ENCODE measurements around the gene TGM3.

Gene TGM3

DNA sequence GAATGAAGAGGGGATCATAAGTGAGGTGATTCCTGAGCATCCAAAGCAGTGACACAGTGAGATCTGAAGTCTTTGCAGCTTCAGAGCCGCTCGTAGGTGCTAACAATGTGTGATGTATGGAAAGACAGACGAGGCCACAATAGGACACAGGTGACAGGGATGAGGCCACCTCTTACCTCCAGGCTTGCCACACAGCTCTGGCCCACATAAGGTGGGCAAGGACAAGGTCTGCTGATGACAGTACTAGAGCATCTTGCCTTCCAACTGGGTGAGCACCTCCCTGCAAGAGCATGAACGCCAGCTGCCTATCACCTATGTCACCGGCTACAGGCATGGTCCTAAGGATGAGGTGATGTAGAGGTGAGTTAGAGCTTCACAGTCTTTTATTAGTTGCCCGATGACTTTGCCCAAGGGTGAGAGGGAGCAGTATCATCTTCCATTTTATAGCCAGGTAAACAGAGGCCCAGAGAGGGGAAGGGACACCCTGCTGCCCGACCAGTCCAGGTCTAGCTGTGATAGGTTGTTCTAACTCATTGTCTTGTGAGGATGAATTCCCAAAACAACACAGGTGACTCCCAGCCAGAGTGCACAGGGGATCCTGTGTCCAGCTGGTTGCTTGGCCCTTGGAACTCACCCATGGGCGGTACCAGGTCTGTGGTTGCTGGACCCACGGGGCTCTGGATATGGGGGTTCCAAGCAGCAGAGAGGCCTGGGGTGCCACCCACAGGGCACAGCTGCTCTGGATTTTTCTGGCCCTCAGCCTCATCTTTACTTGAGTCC is 78.7 kb downstream of the TGM3 start:
- Histone ChIP-seq H3K9ac (ENCODE audit: low read depth, low read length, poor library complexity) (no peak overlapping the region), H3K14ac (ENCODE audit: low read length) (no peak overlapping the region), H4K8ac (ENCODE audit: low read depth, low read length) (no peak overlapping the region), H3K36me3 (replicated peaks in 1 of 2; ENCODE audit: control insufficient read depth in 2 of 2, insufficient read depth in 2 of 2, low read length in 2 of 2) (no peaks in the 10 kb centered on the region), H2BK15ac (ENCODE audit: low read length) (no peak overlapping the region), H2BK5ac (ENCODE audit: low read length) (no peak overlapping the region), H3K27ac (replicated peaks; ENCODE audit: low read length) (no peak overlapping the region), H4K91ac (ENCODE audit: low read depth, low read length, poor library complexity) (no peak overlapping the region), H2BK12ac (ENCODE audit: low read length) (no peak overlapping the region), H3K27me3 (ENCODE audit: control insufficient read depth in 3 of 3, insufficient read depth in 3 of 3, low read depth in 1 of 3, low read length in 3 of 3) (peaks cover 0 to 7% (median 0%) of the 10 kb centered on the region in 3 experiments), H2AK5ac (ENCODE audit: low read depth, low read length) (no peak overlapping the region), H3K4me1 (ENCODE audit: control insufficient read depth in 2 of 2, insufficient read depth in 1 of 2, low read depth in 1 of 2, low read length in 2 of 2) (peaks cover 0 to 2% of the 10 kb centered on the region in 2 donors), H3K9me3 (replicated peaks in 1 of 2; ENCODE audit: control insufficient read depth in 2 of 2, insufficient read depth in 1 of 2, low read depth in 1 of 2, low read length in 2 of 2) (no peaks in the 10 kb centered on the region), H2AFZ (ENCODE audit: low read length) (no peak overlapping the region), H3K4me3 (ENCODE audit: low read length in 2 of 2) (no peak overlapping the region), H2BK120ac (ENCODE audit: low read depth, low read length) (no peak overlapping the region), H3K23ac (ENCODE audit: low read depth, low read length, poor library complexity) (no peak overlapping the region), H3K4me2 (ENCODE audit: insufficient read depth, low read length, poor library complexity, severe bottlenecking) (no peak overlapping the region), H3K79me1 (ENCODE audit: low read depth, low read length) (no peaks in the 10 kb centered on the region), H3K18ac (ENCODE audit: low read length) (no peak overlapping the region), H3K4ac (ENCODE audit: low read length) (no peak overlapping the region)
- no peak for DNase-seq (ENCODE audit: low spot score)
- WGBS, 2 donors (ENCODE audit: extremely low coverage in 2 of 2, insufficient read length in 2 of 2, insufficient replicate concordance in 1 of 2), result no CpG with 5 or more reads among the region's 9 CpGs

DNA sequence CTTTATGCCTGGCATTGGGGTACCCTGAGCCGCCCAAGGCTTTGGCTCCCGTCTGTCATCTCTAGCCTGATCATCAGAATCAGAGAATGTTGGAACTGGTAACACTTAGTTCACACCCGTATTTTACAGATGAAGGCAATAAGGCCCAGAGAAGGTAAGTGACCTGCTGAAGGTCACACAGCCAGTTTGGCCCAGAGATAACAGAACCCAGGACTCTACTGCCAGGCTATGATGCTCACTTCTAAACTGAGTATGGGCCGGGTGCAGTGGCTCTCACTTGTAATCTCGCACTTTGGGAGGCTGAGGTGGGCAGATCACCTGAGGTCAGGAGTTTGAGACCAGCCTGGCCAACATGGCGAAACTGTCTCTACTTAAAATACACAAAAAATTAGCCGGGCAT is 83.1 kb downstream of the TGM3 start:
- no peak overlapping the region for H3K9ac ChIP-seq (ENCODE audit: low read depth, low read length, poor library complexity)
- no peaks in the 10 kb centered on the region for H3K9me3 ChIP-seq (replicated peaks in 1 of 2; ENCODE audit: control insufficient read depth in 2 of 2, insufficient read depth in 1 of 2, low read depth in 1 of 2, low read length in 2 of 2)
- no peak overlapping the region for H2BK5ac ChIP-seq (ENCODE audit: low read length)
- no peaks in the 10 kb centered on the region for H3K36me3 ChIP-seq (replicated peaks in 1 of 2; ENCODE audit: control insufficient read depth in 2 of 2, insufficient read depth in 2 of 2, low read length in 2 of 2)
- peaks cover 0 to 8% of the 10 kb centered on the region in 2 donors for H3K4me1 ChIP-seq (ENCODE audit: control insufficient read depth in 2 of 2, insufficient read depth in 1 of 2, low read depth in 1 of 2, low read length in 2 of 2)
- H3K4ac ChIP-seq (ENCODE audit: low read length), result no peak overlapping the region
- H2BK15ac ChIP-seq (ENCODE audit: low read length), result no peak overlapping the region
- H2BK12ac ChIP-seq (ENCODE audit: low read length), result no peak overlapping the region
- no peak for DNase-seq (ENCODE audit: low spot score)
- H2BK120ac ChIP-seq (ENCODE audit: low read depth, low read length), result no peak overlapping the region
- no peak overlapping the region for H4K8ac ChIP-seq (ENCODE audit: low read depth, low read length)
- H3K27me3 ChIP-seq (ENCODE audit: control insufficient read depth in 3 of 3, insufficient read depth in 3 of 3, low read depth in 1 of 3, low read length in 3 of 3), result peaks cover 0 to 7% (median 0%) of the 10 kb centered on the region in 3 experiments
- no peak overlapping the region for H3K4me2 ChIP-seq (ENCODE audit: insufficient read depth, low read length, poor library complexity, severe bottlenecking)
- H3K79me1 ChIP-seq (ENCODE audit: low read depth, low read length), result no peaks in the 10 kb centered on the region
- no peak overlapping the region for H2AFZ ChIP-seq (ENCODE audit: low read length)
- no peak overlapping the region for H2AK5ac ChIP-seq (ENCODE audit: low read depth, low read length)
- no peak overlapping the region for H3K23ac ChIP-seq (ENCODE audit: low read depth, low read length, poor library complexity)
- H4K91ac ChIP-seq (ENCODE audit: low read depth, low read length, poor library complexity), result no peak overlapping the region
- no CpG with 5 or more reads among the region's 7 CpGs for whole genome bisulfite sequencing, 2 donors (ENCODE audit: extremely low coverage in 2 of 2, insufficient read length in 2 of 2, insufficient replicate concordance in 1 of 2)
- H3K14ac ChIP-seq (ENCODE audit: low read length), result no peak overlapping the region
- no peak overlapping the region for H3K27ac ChIP-seq (replicated peaks; ENCODE audit: low read length)
- H3K18ac ChIP-seq (ENCODE audit: low read length), result no peak overlapping the region
- no peak overlapping the region for H3K4me3 ChIP-seq (ENCODE audit: low read length in 2 of 2)

DNA sequence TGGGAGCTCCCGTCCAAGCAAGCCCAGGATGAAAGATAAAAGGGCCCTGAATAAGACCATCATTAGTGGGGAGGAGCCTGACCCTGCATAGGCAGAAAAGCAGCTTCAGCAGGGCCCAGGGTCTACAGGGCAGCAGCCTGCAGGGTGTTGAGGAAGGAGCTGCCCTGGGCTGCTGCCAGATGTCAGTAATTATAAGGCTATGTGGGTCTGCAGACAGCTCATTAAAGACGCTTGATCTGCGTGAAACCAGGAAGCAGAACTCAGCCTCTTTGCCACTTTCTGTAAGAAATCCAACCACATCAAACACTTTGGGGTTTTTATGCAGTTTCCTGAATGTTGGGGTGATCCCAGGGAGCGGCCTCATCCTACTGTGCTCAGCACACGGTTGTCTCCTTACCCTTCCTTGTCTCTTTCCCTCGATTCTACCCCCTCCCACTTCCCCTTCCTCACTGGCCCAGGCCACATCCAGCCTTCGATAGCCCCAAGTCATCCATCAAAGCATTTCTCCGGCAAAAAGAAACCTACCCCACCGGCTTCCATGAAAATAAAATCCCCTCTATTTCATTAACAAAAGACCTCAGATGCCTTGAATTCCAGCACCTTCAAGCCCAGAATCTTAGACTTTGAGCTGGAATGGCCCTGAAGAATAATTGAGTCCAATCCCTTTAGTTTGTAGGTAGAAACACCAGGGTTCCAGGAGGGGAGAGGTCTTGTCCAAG is 83.9 kb downstream of the TGM3 start:
- H3K36me3 ChIP-seq (replicated peaks in 1 of 2; ENCODE audit: control insufficient read depth in 2 of 2, insufficient read depth in 2 of 2, low read length in 2 of 2), result no peaks in the 10 kb centered on the region
- no peak overlapping the region for H2BK120ac ChIP-seq (ENCODE audit: low read depth, low read length)
- no peak overlapping the region for H3K14ac ChIP-seq (ENCODE audit: low read length)
- peaks cover 0 to 8% of the 10 kb centered on the region in 2 donors for H3K4me1 ChIP-seq (ENCODE audit: control insufficient read depth in 2 of 2, insufficient read depth in 1 of 2, low read depth in 1 of 2, low read length in 2 of 2)
- H3K79me1 ChIP-seq (ENCODE audit: low read depth, low read length), result no peaks in the 10 kb centered on the region
- no peak overlapping the region for H2AK5ac ChIP-seq (ENCODE audit: low read depth, low read length)
- no peak overlapping the region for H3K23ac ChIP-seq (ENCODE audit: low read depth, low read length, poor library complexity)
- H3K18ac ChIP-seq (ENCODE audit: low read length), result no peak overlapping the region
- DNase-seq (ENCODE audit: low spot score), result no peak
- H4K91ac ChIP-seq (ENCODE audit: low read depth, low read length, poor library complexity), result no peak overlapping the region
- H3K9ac ChIP-seq (ENCODE audit: low read depth, low read length, poor library complexity), result no peak overlapping the region
- H3K4ac ChIP-seq (ENCODE audit: low read length), result no peak overlapping the region
- no peak overlapping the region for H2BK5ac ChIP-seq (ENCODE audit: low read length)
- H3K27me3 ChIP-seq (ENCODE audit: control insufficient read depth in 3 of 3, insufficient read depth in 3 of 3, low read depth in 1 of 3, low read length in 3 of 3), result peaks cover 0 to 3% (median 0%) of the 10 kb centered on the region in 3 experiments
- no peaks in the 10 kb centered on the region for H3K9me3 ChIP-seq (replicated peaks in 1 of 2; ENCODE audit: control insufficient read depth in 2 of 2, insufficient read depth in 1 of 2, low read depth in 1 of 2, low read length in 2 of 2)
- no peak overlapping the region for H3K4me3 ChIP-seq (ENCODE audit: low read length in 2 of 2)
- H2AFZ ChIP-seq (ENCODE audit: low read length), result no peak overlapping the region
- H2BK12ac ChIP-seq (ENCODE audit: low read length), result no peak overlapping the region
- WGBS, 2 donors (ENCODE audit: extremely low coverage in 2 of 2, insufficient read length in 2 of 2, insufficient replicate concordance in 1 of 2), result no CpG with 5 or more reads among the region's 9 CpGs
- no peak overlapping the region for H3K27ac ChIP-seq (replicated peaks; ENCODE audit: low read length)
- no peak overlapping the region for H2BK15ac ChIP-seq (ENCODE audit: low read length)
- no peak overlapping the region for H4K8ac ChIP-seq (ENCODE audit: low read depth, low read length)
- H3K4me2 ChIP-seq (ENCODE audit: insufficient read depth, low read length, poor library complexity, severe bottlenecking), result no peak overlapping the region

DNA sequence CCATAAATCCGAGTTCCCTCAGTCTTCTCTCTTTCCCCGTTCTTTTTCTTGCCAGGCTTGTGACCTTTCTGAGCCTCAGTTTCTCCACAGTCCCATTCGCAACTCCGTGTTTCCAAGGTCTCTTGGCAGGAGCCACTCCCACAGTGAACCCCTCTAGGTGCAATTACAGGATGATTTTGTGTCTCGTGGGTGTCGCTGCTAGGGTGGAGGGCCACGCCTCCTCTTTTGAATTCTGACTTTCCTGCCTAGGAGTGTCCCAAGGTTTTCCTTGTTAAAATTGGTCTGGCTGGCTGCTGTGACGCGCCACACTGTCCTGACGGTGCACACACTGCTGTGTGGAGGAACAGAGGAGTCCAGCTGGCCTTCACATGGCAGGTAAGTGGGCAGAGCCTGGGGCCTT is 84.8 kb downstream of the TGM3 start, which contains the start of gene TGM6:
TSS of gene TGM6 (plus strand) at position 301 of the 400 bp plus-strand sequence. CDS start at position 369, 68 bp downstream.
- H2AFZ ChIP-seq (ENCODE audit: low read length), result no peak within 1 kb of the TSS
- H3K9ac ChIP-seq (ENCODE audit: low read depth, low read length, poor library complexity), result no peak within 1 kb of the TSS
- no peaks in the 10 kb centered on the region for H3K79me1 ChIP-seq (ENCODE audit: low read depth, low read length)
- H3K4ac ChIP-seq (ENCODE audit: low read length), result no peak within 1 kb of the TSS
- no peak within 1 kb of the TSS for H2AK5ac ChIP-seq (ENCODE audit: low read depth, low read length)
- H3K27ac ChIP-seq (replicated peaks; ENCODE audit: low read length), result no peak within 1 kb of the TSS
- H2BK120ac ChIP-seq (ENCODE audit: low read depth, low read length), result no peak within 1 kb of the TSS
- H3K4me1 ChIP-seq (ENCODE audit: control insufficient read depth in 2 of 2, insufficient read depth in 1 of 2, low read depth in 1 of 2, low read length in 2 of 2), result peaks cover 0 to 8% of the 10 kb centered on the region in 2 donors
- H2BK5ac ChIP-seq (ENCODE audit: low read length), result no peak within 1 kb of the TSS
- no peak within 1 kb of the TSS for H3K14ac ChIP-seq (ENCODE audit: low read length)
- H3K36me3 ChIP-seq (replicated peaks in 1 of 2; ENCODE audit: control insufficient read depth in 2 of 2, insufficient read depth in 2 of 2, low read length in 2 of 2), result no peaks in the 10 kb centered on the region
- H3K18ac ChIP-seq (ENCODE audit: low read length), result no peak within 1 kb of the TSS
- H4K91ac ChIP-seq (ENCODE audit: low read depth, low read length, poor library complexity), result no peak within 1 kb of the TSS
- H3K27me3 ChIP-seq (ENCODE audit: control insufficient read depth in 3 of 3, insufficient read depth in 3 of 3, low read depth in 1 of 3, low read length in 3 of 3), result no peaks in the 10 kb centered on the region
- H4K8ac ChIP-seq (ENCODE audit: low read depth, low read length), result peak within 1 kb of the TSS; percentile 78
- DNase-seq (ENCODE audit: low spot score), result no peak
- H3K23ac ChIP-seq (ENCODE audit: low read depth, low read length, poor library complexity), result no peak within 1 kb of the TSS
- no peak within 1 kb of the TSS for H3K4me3 ChIP-seq (ENCODE audit: low read length in 2 of 2)
- no peaks in the 10 kb centered on the region for H3K9me3 ChIP-seq (replicated peaks in 1 of 2; ENCODE audit: control insufficient read depth in 2 of 2, insufficient read depth in 1 of 2, low read depth in 1 of 2, low read length in 2 of 2)
- no peak within 1 kb of the TSS for H2BK12ac ChIP-seq (ENCODE audit: low read length)
- H2BK15ac ChIP-seq (ENCODE audit: low read length), result no peak within 1 kb of the TSS
- WGBS, 2 donors (ENCODE audit: extremely low coverage in 2 of 2, insufficient read length in 2 of 2, insufficient replicate concordance in 1 of 2), result no CpG with 5 or more reads among the region's 10 CpGs
- H3K4me2 ChIP-seq (ENCODE audit: insufficient read depth, low read length, poor library complexity, severe bottlenecking), result no peak within 1 kb of the TSS
